Posterior cingulate gyrus (tissue), 11 donors: ENCODE data around the gene RBM20.
"Not testable (repeated sequence)": the region's sequence is repeated elsewhere in the genome, so short reads cannot be mapped to it uniquely, and the experiment has no call there.

Experiments
- DNase-seq, 10 donors: peaks; one replicate each; pipeline versions ENCODE4 v3.0.0 to v3.0.0-alpha.2; 2020 to 2021; ENCODE audit warnings: mixed read lengths in 3 of 10
- intact Hi-C: fragments of 100-400 bp; cut with DNase I; formaldehyde crosslinking; loops from one replicate; pipeline ENCODE4 v1.15.1; 2023

RBM20 gene

GRCh38 chr10:110644598-110645462 lies 694 bp downstream of the RBM20 start:
- no peak for DNase-seq
- intact Hi-C loops = no loop called here

- DNase-seq = no peak
- intact Hi-C loops = no loop called here
These were observed 2.4 kb downstream of the RBM20 start for GRCh38 chr10:110646417-110647135.

GRCh38 chr10:110647136-110647430 lies 2.9 kb downstream of the RBM20 start:
- DNase-seq = no peak
- intact Hi-C loops = no loop called here

- DNase-seq = no peak
- intact Hi-C loops = no loop called here
These were observed 4.7 kb downstream of the RBM20 start for GRCh38 chr10:110648692-110649346.

GRCh38 chr10:110649347-110650264 lies 5.5 kb downstream of the RBM20 start:
- intact Hi-C loops = no loop called here
- DNase-seq = no peak

GRCh38 chr10:110650265-110650668 lies 6.1 kb downstream of the RBM20 start:
- no peak for DNase-seq

GRCh38 chr10:110651044-110651958 lies 7.2 kb downstream of the RBM20 start:
- intact Hi-C loops = no loop called here

More at GRCh38 chr10:110650265-110650668, 6.1 kb downstream of the RBM20 start:
- intact Hi-C loops = no loop called here

GRCh38 chr10:110652475-110653118 lies 8.5 kb downstream of the RBM20 start:
- intact Hi-C loops = no loop called here
- DNase-seq = no peak

More at GRCh38 chr10:110651044-110651958, 7.2 kb downstream of the RBM20 start:
- DNase-seq = no peak

GRCh38 chr10:110655320-110655719 lies 11.2 kb downstream of the RBM20 start:
- DNase-seq = no peak
- intact Hi-C loops = no loop called here

GRCh38 chr10:110656612-110657011 lies 12.5 kb downstream of the RBM20 start:
- DNase-seq = no peak
- intact Hi-C loops = no loop called here

- intact Hi-C loops = no loop called here
- no peak for DNase-seq
These were observed 14.0 kb downstream of the RBM20 start for GRCh38 chr10:110657973-110658691.

GRCh38 chr10:110659558-110659957 lies 15.4 kb downstream of the RBM20 start:
- intact Hi-C loops = no loop called here
- no peak for DNase-seq

GRCh38 chr10:110660289-110660688 lies 16.2 kb downstream of the RBM20 start:
- intact Hi-C loops, DNase-seq: not testable (repeated sequence)

- DNase-seq = no peak
- intact Hi-C loops = no loop called here
These were observed 17.2 kb downstream of the RBM20 start for GRCh38 chr10:110661292-110661691.

- no peak for DNase-seq
- intact Hi-C loops = no loop called here
These were observed 20.6 kb downstream of the RBM20 start for GRCh38 chr10:110664483-110665420.

- intact Hi-C loops, DNase-seq: not testable (repeated sequence)
These were observed 22.1 kb downstream of the RBM20 start for GRCh38 chr10:110666259-110666658.

GRCh38 chr10:110666673-110667072 lies 22.5 kb downstream of the RBM20 start:
- DNase-seq = no peak
- intact Hi-C loops = no loop called here
